Activated CD4-positive, alpha-beta T cell treated with anti-CD3 and anti-CD28 coated beads, Interleukin-2, Interleukin-6, amounts not matched to agents 100 ng/mL and 50 ng/mL, durations not matched to agents 16 hours and 8 hours (primary cell): ENCODE data around the gene FAM3C.
"Not testable (repeated sequence)": the region's sequence is repeated elsewhere in the genome, so short reads cannot be mapped to it uniquely, and the experiment has no call there.

ENCODE experiments used
- DNase-seq: peaks from one replicate; pipeline ENCODE4 v3.0.0-alpha.2; 2020

The FAM3C gene, protein sequence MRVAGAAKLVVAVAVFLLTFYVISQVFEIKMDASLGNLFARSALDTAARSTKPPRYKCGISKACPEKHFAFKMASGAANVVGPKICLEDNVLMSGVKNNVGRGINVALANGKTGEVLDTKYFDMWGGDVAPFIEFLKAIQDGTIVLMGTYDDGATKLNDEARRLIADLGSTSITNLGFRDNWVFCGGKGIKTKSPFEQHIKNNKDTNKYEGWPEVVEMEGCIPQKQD

DNA sequence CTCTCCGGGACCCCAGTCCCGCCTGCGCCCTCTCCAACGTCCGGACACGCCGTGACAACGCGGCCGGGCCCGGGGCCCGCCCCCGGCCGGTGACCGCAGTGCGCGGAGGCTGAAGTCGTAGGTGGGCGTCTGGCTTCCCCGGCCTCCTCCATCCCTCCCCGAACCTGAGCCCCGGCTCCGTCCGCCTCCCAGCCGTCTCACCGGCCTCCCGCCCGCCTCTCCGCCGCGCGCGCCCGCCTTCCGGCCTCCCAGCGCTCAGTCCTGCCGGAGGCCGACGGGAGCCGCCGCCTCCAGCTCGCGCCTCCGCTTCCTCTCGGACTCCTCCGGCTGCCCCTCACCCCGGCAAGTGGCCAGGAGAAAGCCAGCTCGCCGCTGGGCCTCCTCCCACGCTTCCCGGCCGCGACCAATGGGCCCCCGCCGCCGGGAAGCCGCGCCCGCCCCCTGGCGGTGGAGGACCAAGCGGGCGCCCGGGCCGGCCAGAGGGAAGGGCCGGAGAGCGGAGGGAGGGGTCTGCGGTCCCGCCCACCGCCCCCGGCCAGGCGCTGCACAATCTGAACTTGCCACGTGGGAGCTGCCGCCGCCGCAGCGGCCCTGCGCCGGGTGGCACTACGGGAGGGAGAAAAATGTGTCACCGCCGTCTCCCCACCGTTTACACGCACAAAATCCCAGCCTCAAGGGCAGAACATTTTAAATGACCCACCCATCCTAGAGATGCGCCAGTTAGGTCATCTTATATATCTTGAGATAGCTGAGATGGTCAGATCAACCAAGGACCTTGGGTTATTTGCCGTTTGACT is at the start of gene FAM3C:
TSS of gene FAM3C (minus strand) at position 348 of the 797 bp plus-strand sequence. CDS start 13,339 bp downstream, outside the sequence.
- DNase-seq: peak; percentile 93

DNA sequence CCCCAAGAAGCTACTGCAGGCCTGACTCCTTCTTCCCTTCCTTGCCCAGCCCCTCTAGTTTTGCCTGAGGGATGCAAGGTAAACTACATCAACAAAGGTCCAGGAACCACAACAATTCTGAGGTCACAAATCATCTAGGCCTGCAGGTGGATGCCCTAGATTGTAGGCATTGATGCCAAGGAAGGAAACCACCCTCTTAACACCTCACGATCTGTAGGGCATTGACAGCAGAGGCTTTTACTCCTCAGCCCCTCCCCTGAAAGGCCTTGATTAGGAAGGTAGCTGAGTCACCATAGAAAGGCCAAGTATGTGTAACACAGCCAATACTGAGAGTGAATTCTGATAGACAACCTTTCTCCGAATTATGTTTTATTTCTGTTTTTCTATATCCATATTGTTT is 46.7 kb upstream of the FAM3C start:
- DNase-seq: peak; percentile 33

DNA sequence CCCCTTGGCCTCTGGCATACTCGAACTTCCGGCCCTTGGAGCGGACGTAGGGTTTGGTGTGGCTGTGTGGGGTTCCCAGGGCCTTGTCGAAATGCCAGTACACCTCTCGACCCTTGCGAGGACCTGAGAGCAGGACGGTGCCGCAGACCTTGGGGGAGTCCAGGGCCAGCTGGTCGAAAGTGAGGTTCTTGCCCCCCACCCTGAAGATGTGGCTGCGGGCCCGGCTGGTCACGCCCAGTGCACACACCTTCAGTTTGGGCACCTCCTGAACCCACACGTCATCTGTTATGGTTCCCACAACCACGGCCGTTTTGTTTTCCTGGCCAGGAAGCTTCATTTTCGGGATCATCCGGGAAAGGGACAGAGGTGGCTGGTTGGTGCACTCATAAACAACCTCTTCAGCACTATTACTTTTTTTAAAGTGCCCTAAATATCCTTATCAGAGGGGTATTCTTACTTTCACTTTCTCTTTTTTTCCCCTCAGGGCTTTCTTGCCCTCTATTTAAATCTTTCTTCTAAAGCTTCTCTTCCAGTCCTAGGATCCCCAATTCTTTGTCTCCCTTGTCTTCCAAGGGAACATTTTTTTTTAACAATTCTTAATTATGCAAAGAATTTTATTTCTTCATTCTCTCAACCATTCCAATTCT is 44.9 kb upstream of the FAM3C start:
- DNase-seq: no peak

DNA sequence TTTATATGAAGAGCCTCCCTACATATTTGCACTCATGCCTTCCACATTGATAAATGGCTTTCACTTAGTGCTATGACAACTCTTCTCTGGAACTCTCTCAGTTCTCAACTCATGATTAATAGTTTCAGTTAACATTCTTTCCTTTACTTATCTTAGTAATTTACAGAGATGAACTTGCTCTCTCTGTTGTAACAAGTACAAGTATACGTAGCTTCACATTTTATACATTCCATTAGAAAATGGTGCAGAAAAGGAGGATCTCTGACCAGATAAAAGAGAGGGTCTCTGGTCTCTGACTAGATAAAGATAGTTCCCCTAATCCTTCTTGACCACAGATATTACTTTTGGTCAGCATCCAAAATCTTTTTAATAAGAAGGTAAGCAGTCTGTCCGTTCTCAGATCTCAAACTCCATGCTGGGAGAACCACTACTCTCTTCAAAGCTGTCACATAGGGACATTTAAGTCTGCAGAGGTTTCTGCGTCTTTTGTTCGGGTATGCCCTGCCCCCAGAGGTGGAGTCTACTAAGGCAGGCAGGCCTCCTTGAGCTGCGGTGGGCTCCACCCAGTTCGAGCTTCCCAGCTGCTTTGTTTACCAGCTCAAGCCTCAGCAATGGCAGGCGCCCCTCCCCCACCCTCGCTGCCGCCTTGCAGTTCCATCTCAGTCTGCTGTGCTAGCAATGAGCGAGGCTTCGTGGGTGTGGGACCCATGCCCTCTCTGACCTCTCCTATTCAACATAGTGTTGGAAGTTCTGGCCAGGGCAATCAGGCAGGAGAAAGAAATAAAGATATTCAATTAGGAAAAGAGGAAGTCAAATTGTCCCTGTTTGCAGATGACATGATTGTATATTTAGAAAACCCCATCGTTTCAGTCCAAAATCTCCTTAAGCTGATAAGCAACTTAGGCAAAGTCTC is 42.2 kb upstream of the FAM3C start:
- peak; percentile 73 for DNase-seq

DNA sequence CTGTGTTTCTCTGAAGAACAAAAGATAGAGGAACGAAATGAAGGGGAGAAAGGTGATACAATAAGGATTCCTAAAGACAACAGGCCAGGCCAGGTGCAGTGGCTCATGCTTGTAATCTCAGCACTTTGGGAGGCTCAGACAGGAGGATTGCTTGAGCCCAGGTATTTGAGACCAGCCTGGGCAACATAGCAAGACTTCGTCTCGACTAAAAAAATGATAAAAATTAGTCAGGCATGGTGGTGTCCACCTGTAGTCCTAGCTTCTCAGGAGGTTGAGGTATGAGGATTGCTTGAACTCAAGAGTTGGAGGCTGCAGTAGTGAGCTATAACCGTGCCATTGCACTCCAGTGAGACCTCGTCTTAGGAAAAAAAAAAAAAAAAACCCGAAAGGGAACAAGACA is 41.4 kb upstream of the FAM3C start:
- no peak for DNase-seq

DNA sequence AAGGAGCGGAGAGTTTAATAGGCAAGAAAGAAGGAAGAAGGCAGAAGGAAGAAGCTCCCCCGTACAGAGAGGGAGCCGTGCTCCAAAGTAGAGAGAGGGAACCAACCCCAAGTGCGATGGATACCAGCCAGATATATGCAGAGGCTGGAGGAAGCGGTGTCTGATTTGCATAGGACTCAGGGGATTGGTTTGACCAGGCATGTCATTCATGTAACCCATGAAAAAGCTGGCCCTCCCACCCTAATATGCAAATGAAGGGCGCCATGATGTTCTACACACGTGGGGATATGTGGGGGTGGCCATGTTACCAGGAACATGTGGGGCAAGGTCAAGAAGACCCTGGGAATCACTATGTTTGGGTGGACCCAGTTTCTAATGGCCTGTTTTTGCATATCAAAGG is 40.6 kb upstream of the FAM3C start:
- no peak for DNase-seq

DNA sequence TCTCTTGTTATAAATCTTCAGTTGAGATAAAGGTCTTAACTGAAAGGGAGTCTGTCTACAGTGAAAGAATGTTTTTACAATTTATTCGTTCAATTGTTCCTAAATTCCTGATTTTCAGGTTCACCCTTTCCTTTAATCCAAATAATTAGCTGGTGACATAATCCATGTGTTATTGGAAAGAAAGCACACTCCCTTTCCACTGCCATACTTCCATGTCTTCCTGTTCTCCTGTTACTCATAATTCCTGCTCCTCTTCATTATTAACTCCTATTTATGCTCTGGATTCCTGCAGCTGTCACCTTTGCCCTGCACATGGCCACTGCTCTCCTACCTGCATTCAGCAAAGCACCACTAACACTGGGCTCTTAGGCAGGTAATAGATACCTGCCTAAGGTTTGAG is 40.0 kb upstream of the FAM3C start:
- no peak for DNase-seq

DNA sequence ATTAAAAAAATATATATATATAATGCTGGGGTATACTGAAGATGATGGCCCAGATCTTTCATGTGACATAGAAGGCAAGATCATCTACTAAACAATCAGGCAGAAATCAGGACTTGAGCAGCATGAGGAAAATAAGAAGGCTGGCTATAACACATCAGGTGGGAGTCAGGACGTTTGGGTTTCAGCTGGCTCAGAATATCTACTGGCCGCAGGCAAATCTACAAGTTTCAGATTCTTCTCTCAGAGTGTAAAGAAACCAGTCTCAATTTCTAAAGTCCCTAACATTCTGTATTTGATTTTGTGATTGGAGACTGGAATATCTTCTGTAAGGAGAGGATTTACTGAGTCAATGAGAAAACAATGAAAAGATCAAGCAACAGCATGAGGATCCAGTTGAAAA is 37.7 kb upstream of the FAM3C start:
- DNase-seq: no peak

DNA sequence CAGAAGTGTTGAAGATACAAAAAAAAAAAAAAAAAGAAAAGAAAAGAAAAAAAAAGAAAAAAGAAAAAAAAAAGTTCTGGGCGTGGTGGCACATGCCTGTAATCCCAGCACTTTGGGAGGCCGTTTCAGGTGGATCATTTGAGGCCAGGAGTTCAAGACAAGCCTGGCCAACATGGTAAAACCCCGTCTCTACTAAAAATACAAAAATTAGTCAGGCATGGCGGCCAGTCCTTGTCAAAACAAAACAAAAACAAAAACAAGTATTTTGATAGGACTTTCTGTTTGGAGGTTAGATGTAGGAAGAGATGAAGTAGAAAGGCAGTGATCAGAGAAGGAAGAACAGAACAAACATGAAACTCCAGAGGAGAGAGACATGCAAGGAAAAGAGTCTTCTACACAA is 36.4 kb upstream of the FAM3C start:
- not testable (repeated sequence) for DNase-seq

DNA sequence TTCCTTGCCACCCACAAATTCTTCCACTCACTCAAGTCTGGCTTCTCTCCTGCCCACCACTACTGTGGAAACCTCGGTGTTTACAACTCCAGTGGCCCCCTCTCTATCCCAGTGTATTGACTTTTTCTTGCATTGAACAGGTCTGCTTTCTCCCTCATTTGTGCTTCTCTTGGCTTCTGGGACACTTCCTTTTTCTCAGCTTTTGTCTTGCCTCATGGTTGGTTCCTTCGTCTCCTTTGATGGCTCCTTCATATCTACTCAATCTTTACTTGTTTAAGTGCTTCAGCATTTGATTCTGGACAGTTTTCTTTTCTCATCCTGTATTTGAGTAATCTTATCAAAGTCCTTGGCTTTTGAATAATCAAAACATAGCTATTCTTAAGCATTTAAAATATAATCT is 35.9 kb upstream of the FAM3C start:
- no peak for DNase-seq

DNA sequence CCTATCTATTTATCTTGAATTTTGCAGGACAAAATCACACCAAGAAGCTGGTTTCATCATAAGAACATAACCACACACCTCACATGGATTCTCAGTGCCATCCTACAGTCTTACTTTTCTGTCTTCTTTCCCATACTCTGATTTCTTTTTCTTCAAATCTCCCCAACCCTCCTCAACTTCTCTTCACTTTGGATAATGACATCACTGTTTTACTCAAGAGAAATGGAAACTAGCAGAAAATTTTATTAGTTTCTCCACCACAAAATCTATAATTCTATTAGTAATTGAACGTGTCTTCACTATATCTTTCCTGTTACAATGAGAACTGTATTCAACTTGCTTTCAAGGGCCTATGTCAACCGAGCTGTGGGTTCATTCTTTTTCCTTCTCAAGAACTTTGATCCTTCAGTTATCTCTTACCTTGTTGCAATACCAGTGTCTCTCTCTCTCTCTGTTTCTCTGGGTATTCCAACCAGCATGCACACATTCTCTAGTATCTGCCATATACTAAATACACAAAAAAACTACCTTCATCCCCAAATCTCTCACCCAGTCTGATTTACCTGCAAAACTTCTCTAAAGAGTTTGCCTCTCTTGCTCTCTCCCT is 35.4 kb upstream of the FAM3C start:
- DNase-seq: no peak

DNA sequence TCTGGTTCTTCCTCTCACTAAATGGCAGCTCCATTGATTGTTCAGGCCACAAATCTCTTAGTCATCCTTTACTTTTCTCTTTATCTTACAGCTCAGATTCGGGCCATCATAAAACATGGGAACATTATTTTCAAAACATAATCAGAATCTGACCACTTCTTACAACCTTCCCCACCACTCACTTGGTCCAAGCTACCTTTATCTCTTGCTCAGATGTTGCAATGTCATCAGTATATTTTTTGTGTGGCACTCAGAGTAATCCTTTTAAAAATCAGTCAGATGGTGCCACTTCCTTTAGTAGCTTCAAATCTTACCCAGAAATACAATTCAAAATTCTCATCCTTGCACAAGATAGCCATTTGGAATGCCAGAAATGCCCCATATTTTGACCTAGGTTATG is 34.5 kb upstream of the FAM3C start:
- DNase-seq: no peak

DNA sequence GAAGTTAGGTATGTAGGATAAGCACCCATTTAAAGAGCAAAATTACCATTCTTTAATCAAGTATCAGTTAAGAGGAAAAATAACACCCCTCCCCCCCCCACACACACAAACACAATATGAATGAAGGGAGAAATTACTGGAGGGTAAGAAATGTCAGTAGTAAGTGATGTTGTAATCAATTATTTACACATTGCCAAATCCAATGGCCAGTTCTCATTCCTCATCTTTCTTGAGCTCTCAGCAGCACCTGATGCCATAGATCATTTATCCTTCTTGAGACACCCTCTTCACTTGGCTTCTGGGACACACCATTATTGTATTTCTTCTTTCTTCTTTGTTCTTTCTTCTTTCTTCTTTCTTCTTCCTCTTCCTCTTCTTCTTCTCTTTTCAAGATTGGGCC is 33.7 kb upstream of the FAM3C start:
- no peak for DNase-seq

DNA sequence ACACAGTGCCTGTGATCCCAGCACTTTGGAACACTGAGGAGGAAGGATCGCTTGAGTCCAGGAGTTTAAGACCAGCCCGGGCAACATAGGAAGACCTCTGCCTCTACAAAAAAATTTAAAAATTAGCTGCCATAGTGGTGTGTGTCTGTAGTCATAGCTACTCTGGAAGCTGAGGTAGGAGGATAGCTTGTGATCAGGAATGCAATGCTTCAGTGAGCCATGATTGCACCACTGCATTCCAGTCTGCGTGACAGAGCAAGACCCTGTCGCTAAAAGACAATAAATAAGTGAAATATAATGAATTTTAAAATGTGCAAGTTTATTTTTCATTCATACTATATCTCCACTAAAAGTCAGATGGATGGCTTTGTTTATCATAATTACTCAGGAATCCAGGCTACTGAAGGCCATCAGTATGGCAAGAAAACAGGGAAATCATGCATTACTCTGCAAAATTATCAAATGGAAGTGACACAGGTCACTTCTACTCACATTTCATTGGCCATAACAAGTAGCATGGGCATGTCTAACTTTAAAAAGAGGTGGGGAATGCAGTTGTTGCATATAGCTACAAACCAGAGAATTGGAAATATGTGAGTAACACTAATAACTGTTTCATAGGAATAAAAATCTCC is 32.9 kb upstream of the FAM3C start:
- DNase-seq: no peak

DNA sequence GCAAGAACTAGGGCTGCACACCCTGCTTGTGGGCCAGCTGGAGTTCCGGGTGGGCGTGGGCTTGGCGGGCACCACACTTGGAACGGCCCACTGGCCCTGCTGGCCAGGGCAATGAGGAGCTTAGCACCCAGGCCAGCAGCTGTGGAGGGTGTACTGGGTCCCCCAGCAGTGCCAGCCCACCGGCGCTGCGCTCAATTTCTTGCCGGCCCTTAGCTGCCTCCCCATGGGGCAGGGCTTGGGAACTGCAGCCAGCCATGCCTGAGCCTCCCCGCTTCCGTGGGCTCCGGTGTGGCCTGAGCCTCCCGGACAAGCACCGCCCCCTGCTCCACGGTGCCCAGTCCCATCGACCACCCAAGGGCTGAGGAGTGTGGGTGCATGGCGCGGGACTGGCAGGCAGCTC is 25.6 kb upstream of the FAM3C start:
- not testable (repeated sequence) for DNase-seq

DNA sequence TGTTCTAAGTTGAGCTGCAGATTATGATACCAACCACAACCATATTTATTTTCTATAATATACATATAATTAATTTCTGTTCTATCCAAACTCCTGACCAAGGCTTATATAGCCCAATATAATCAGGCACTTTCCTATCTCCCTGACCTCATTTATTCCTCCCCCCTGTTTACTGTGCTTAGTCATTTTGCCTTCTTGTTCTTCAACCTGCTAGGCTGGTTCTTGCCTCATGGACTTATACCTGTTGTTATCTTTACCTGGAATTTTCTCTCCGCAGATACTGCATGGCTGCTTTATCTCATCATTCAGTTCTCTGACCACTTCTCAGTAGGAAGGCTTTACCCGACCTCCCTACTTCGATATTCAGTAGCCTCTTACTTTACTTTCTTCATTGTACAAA is 24.9 kb upstream of the FAM3C start:
- DNase-seq: no peak

DNA sequence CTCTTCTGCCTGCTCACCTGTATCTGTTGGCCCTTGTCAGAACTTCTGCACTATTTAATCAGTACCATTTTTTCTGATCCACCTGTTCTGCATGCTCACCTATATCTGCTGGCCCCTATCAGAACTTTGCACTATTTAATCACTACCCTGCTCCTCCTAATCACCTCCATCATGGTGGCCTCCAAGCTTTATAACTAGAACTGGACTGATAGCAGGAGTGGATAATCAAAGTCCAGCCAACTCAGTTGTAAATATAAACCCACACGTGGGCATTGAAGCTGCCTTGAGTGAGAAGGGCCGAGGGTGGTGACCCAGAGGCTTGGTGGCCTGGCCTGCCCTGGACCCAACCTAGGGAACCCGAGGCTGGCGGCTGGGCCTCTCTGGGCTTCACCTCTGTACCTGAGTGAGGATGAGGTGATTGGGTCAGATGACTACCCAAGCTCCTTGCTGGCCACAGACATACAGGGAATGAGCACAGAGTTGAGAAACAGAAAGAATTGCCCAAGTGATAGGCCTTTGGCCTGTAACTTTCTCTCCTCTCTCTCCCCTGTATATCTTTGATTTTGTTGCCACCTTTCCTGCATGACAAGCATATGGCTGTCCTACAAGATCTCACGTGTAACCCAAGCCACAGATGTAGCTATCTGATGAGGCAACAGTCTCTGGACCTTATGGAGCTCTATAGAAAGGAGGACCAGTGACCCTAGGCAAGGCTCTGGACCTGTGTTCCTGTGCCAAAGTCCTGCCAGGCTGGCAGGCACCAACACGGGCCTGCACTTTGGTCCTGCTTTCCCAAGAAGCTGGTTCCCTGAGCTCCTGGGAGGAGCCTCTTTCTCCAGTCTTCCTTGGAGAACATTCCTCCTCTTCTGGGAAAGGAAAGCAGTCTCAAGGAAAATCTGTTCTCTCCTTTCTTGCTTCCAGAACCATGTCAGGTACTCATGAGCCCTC is 23.4 kb upstream of the FAM3C start:
- no peak for DNase-seq

DNA sequence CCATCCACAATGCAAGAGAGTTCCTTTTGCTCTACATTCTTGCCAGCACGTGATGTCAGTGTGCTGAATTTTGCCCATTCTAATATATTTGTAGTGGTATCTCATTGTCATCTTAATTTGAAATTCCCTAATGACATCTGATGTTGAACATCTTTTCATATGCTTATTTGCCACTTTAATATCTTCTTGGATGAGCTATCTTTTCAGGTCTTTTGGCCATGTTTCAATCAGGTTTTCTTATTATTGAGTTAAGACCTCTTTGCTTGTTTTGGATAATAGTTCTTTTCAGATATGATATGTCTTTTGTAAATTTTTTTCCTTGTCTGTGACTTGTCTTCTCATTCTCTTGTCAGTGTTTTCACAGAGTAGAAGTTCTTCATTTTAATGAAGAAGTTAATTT is 20.4 kb upstream of the FAM3C start:
- no peak for DNase-seq

DNA sequence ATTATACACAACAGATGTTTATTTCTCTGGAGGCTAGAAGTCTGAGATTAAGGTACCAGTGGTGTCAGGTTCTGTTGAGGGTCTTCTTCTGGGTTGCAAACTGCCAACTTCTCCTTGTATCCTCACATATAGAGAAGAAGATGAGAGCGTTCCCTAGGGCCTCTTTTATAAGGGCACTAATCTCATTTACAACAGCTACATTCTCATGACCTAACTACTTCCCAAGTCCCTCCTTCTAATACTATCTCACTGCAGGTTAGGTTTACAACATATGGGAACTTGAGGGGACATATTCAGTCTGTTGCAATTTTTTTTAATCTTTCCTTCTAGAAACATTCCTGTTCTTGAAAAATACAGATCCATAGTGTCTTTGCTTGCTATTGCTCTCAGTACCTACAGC is 18.3 kb upstream of the FAM3C start:
- DNase-seq: no peak

DNA sequence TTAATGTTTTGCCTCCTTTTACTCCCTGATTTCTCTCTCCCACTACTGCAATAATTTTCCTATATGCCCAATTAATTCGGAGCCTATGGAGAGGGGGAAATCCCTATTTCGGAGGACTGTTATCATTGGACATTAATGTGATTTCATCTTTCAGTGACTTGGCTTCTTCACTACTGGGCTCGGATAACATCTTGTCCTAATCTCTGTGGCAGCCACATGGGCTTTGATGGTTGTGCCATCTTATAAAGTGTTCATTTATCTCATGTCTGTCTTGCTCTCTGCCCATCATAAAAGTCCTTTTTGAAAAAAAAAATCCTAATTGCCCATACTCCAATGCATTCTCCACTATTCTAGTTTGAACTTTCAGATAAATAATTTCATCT is 15.5 kb upstream of the FAM3C start:
- DNase-seq: no peak
